A172 (cell line): ENCODE results near the gene POU2F2. TPM values are rescaled to one million over a fixed set of nuclear protein-coding genes. Genes with fewer than 3 reads are reported as not detected.
A peak's percentile ranks its signal among the peaks of the same experiment; 100 is the strongest.
"Not testable (repeated sequence)": the region's sequence is repeated elsewhere in the genome, so short reads cannot be mapped to it uniquely, and the experiment has no call there.

Source experiments
- DNase-seq: peaks from one replicate; pipeline ENCODE4 v3.0.0-alpha.2; 2015; ENCODE audit warnings: low spot score
- total RNA-seq: library from RNA; depleted of rRNA; stranded (reverse); fragments of >200 nt; shearing (Covaris generic); gene quantifications from 2 replicates; pipeline ENCODE4 v1.2.3, GENCODE V29; 2014

POU2F2 gene
- total RNA-seq, 1 experiment from 2014 or later: not detected

- DNase-seq: not testable (repeated sequence)
These were observed 32.0 kb downstream of the POU2F2 start for GRCh38 chr19:42100241-42100640.

- no peak for DNase-seq
These were observed 32.8 kb downstream of the POU2F2 start for GRCh38 chr19:42099336-42099925.

GRCh38 chr19:42098781-42099180 is 33.5 kb downstream of the POU2F2 start:
- no peak for DNase-seq

- no peak for DNase-seq
These were observed 34.8 kb downstream of the POU2F2 start for GRCh38 chr19:42097461-42097860.

- DNase-seq: no peak
These were observed 35.9 kb downstream of the POU2F2 start for GRCh38 chr19:42096255-42096837.

GRCh38 chr19:42095814-42096230 is 36.4 kb downstream of the POU2F2 start:
- DNase-seq: no peak

GRCh38 chr19:42095142-42095813 is 37.0 kb downstream of the POU2F2 start:
- no peak for DNase-seq

- no peak for DNase-seq
These were observed 38.3 kb downstream of the POU2F2 start for GRCh38 chr19:42093926-42094325.

- no peak for DNase-seq
These were observed 38.7 kb downstream of the POU2F2 start for GRCh38 chr19:42093505-42093904.

- peak; percentile 49 for DNase-seq
These were observed 39.9 kb downstream of the POU2F2 start for GRCh38 chr19:42092350-42092749.

- DNase-seq: no peak
These were observed 40.5 kb downstream of the POU2F2 start for GRCh38 chr19:42091742-42092141.

GRCh38 chr19:42091300-42091699 is 40.9 kb downstream of the POU2F2 start:
- no peak for DNase-seq

GRCh38 chr19:42090672-42091071 is 41.6 kb downstream of the POU2F2 start:
- DNase-seq: no peak

GRCh38 chr19:42089772-42090171 is 42.5 kb downstream of the POU2F2 start:
- DNase-seq: no peak

GRCh38 chr19:42089191-42089750 is 43.0 kb downstream of the POU2F2 start:
- no peak for DNase-seq

GRCh38 chr19:42088471-42089190 is 43.6 kb downstream of the POU2F2 start:
- peak; percentile 69 for DNase-seq

GRCh38 chr19:42086770-42087550 is 45.3 kb downstream of the POU2F2 start:
- DNase-seq: no peak

GRCh38 chr19:42086188-42086736 is 46.0 kb downstream of the POU2F2 start:
- DNase-seq: no peak

- no peak for DNase-seq
These were observed 48.7 kb downstream of the POU2F2 start for GRCh38 chr19:42083537-42083936.

GRCh38 chr19:42081584-42082203 is 50.6 kb downstream of the POU2F2 start:
- DNase-seq: peak; percentile 36
